KOPT-K1 (cell line): ENCODE results near the gene ANKRD31.

ENCODE experiments used
- H3K27ac ChIP-seq: fragments of 200-600 bp; sonication (generic); 2 replicates; pipeline ENCODE4 v1.5.1; 2016; ENCODE audit warnings: antibody characterized with exemption, mild to moderate bottlenecking, low read depth, low read length; ENCODE audit not compliant: poor library complexity, severe bottlenecking
- H3K36me3 ChIP-seq: fragments of 200-600 bp; sonication (generic); 2 replicates; pipeline ENCODE4 v1.5.1; 2017; ENCODE audit warnings: antibody characterized with exemption, mild to moderate bottlenecking, low read length, moderate library complexity; ENCODE audit not compliant: insufficient read depth
- H3K9me3 ChIP-seq: fragments of 200-600 bp; sonication (generic); 2 replicates; pipeline ENCODE4 v1.5.1; 2017; ENCODE audit warnings: antibody characterized with exemption, low read length, mild to moderate bottlenecking; ENCODE audit not compliant: insufficient read depth, poor library complexity, severe bottlenecking

Gene ANKRD31

GRCh38 chr5:75021800-75022199 is 214.9 kb downstream of the ANKRD31 start:
- H3K36me3 ChIP-seq = no peaks in the 10 kb centered on the region
- H3K27ac ChIP-seq = no peak overlapping the region
- H3K9me3 ChIP-seq = no peaks in the 10 kb centered on the region

DNA sequence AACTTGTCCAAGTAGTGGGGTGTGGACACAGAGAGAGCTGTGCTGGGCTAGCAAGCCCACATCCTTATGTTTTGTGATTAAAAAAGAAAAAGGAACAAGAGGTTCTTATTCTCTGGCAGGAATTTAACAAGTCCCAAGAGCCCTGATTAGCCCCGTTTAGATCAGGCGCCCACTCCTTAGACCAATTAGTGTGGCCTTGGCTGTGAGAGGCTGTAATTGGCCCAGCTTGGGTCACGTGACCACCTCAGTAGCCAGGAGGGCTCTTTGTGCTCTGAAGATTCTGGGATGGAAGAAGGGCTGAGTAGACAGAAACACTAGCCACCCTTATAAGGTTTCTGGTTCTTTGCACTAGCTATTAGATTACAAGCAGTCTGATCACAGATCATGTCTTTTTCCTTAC is 215.5 kb downstream of the ANKRD31 start:
- Histone ChIP-seq H3K9me3 (no peaks in the 10 kb centered on the region), H3K36me3 (no peaks in the 10 kb centered on the region), H3K27ac (no peak overlapping the region)

DNA sequence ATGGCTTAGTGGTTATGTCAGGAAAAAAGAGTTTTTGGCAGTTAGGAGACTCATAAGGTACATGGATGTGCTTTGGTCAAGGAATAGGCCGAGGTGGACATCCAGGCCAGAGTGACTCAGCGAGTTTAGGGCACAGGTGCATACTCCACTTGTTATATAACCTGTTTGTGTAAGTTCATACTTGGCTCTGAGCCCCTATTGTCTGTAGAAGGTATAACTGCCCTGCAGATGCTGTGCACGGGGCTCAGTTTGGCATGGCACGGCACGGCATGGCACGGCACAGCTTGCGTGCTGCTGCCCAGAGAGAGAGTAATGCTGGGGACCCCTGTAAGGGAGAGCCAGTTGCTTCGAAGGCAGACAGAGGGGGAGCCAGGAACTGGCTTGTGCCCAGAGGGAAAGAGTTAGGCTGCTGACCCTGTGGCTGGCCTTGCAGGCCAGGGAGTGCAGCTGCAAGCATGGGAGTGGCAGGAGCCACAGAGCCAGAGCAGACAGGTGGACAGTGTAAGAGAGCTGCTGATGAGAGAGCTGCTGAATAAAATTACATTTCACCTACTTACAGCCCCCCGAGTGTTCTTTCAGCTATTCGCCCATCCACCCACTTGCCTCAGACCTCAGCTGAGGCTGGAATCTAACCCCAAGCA is 216.5 kb downstream of the ANKRD31 start:
- Histone ChIP-seq H3K9me3 (no peaks in the 10 kb centered on the region), H3K27ac (no peak overlapping the region)

DNA sequence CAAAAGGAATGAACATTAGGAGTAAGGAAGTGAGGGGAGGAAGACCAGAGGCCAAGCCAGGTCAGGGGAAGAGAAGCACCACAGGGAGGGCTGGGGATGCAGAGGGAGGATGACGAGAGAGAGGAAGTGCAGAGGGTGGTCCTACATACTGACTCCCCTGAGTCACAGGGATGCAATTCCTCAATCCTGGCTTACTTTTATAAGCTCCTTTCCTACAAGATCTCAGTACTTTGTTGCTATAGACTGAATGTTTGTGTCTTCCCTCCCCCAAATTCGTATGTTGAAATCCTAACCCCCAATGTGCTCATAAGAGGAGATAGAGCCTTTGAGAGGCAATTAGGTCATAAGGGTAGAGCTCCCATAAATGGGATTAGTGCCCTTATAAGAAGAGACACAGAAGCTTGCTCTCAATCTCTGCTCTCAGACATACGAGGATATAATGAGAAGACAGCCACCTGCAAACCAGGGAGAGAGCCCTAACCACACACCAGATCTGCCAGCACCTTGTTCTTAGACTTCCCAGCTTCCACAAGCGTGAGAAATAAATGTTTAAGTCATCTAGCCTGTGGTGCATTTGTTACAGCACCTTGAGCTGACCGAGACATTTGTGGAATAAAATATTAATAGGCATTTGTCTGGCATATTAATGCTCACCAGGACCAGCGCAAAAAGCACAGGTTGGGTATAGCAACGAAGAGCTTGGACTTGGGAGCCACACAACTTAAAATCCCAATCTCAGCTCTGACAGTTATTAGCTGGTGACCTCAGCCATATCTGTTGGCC is 217.7 kb downstream of the ANKRD31 start:
- Histone ChIP-seq H3K27ac (no peak overlapping the region), H3K9me3 (no peaks in the 10 kb centered on the region), H3K36me3 (no peaks in the 10 kb centered on the region)

More for the DNA sequence above, 216.5 kb downstream of the ANKRD31 start:
- no peaks in the 10 kb centered on the region for H3K36me3 ChIP-seq
